Caco-2 (cell line): ENCODE results near the gene SPATA31C2. TPM values are rescaled to one million over a fixed set of nuclear protein-coding genes. Genes with fewer than 3 reads are reported as not detected.

Experiments used
- BruUV-seq: library from RNA; stranded (reverse); fragments of 400-500 nt; replicated peaks from 2 replicates; lab custom pipeline; 2021; lab: Mats Ljungman, UMichigan
- CTCF ChIA-PET: fragments of 300-600 bp; sonication (Branson Sonifier 250); formaldehyde crosslinking; loops from one replicate; lab custom pipeline; 2022; ENCODE audit warnings: antibody characterized with exemption; lab: Charles Lee
- POLR2A ChIA-PET: fragments of 300-600 bp; sonication (Branson Sonifier 250); formaldehyde crosslinking; loops from one replicate; lab custom pipeline; 2022; ENCODE audit warnings: antibody characterized with exemption; lab: Charles Lee
- DNase-seq, 2 experiments: peaks; one replicate each; pipeline versions ENCODE4 v3.0.0 to v3.0.0-alpha.2; 2020 to 2022
- H3K27me3 ChIP-seq: replicated peaks from 2 replicates; pipeline ENCODE4 v1.6.0; 2011; ENCODE audit warnings: low read length; ENCODE audit not compliant: control insufficient read depth, insufficient read depth
- H3K36me3 ChIP-seq: 2 replicates; pipeline ENCODE4 v1.5.1; 2011; ENCODE audit warnings: low read length; ENCODE audit not compliant: control insufficient read depth, insufficient read depth
- H3K4me1 ChIP-seq: fragments of 250-450 bp; sonication (Bioruptor Pico); 2 replicates; pipeline ENCODE4 v1.5.1; 2020; ENCODE audit warnings: mild to moderate bottlenecking
- H3K4me3 ChIP-seq: 2 replicates; pipeline ENCODE4 v1.5.1; 2011; ENCODE audit warnings: low read depth, mild to moderate bottlenecking, control low read depth, low read length
- H3K9me3 ChIP-seq: fragments of 250-450 bp; sonication (Bioruptor Pico); 2 replicates; pipeline ENCODE4 v1.5.1; 2020; ENCODE audit warnings: mild to moderate bottlenecking, moderate library complexity
- H3K27ac Mint-ChIP-seq: one replicate; pipeline ENCODE4 v1.8.0; 2022; ENCODE audit warnings: mixed read lengths; ENCODE audit not compliant: unreplicated experiment
- H3K27me3 Mint-ChIP-seq: one replicate; pipeline ENCODE4 v1.8.0; 2022; ENCODE audit warnings: mixed read lengths; ENCODE audit not compliant: insufficient read depth, unreplicated experiment
- H3K36me3 Mint-ChIP-seq: one replicate; pipeline ENCODE4 v1.8.0; 2022; ENCODE audit warnings: mild to moderate bottlenecking, mixed read lengths; ENCODE audit not compliant: insufficient read depth, unreplicated experiment
- H3K4me1 Mint-ChIP-seq: one replicate; pipeline ENCODE4 v1.8.0; 2022; ENCODE audit warnings: low read depth, mixed read lengths; ENCODE audit not compliant: unreplicated experiment
- H3K4me3 Mint-ChIP-seq: one replicate; pipeline ENCODE4 v1.8.0; 2022; ENCODE audit warnings: mild to moderate bottlenecking, moderate library complexity, mixed read lengths; ENCODE audit not compliant: unreplicated experiment
- H3K9me3 Mint-ChIP-seq: one replicate; pipeline ENCODE4 v1.8.0; 2022; ENCODE audit warnings: mixed read lengths; ENCODE audit not compliant: unreplicated experiment
- CTCF ChIP-seq, 2 experiments: fragments of 200-600 bp in 1 of 2; IDR thresholded peaks; 1 replicate in 1 of 2; 2 replicates in 1 of 2; pipeline versions ENCODE4 v1.5.1 to v1.8.0; 2011 to 2022; ENCODE audit warnings: antibody characterized with exemption in 1 of 2, control low read depth in 1 of 2, inconsistent platforms in 1 of 2, low read depth in 1 of 2, low read length in 1 of 2, mild to moderate bottlenecking in 1 of 2, moderate library complexity in 1 of 2; ENCODE audit not compliant: insufficient read depth in 1 of 2, severe bottlenecking in 1 of 2, unreplicated experiment in 1 of 2
- intact Hi-C: fragments of 100-400 bp; cut with micrococcal nuclease; formaldehyde crosslinking; loops from one replicate; pipeline ENCODE4 v1.10.0; 2022; ENCODE audit not compliant: unreplicated experiment
- total RNA-seq: library from RNA; stranded (reverse); gene quantifications from 2 replicates; pipeline ENCODE4 v1.2.3, GENCODE V29; 2022

SPATA31C2 gene
- total RNA-seq, 1 experiment from 2014 or later = not detected

DNA sequence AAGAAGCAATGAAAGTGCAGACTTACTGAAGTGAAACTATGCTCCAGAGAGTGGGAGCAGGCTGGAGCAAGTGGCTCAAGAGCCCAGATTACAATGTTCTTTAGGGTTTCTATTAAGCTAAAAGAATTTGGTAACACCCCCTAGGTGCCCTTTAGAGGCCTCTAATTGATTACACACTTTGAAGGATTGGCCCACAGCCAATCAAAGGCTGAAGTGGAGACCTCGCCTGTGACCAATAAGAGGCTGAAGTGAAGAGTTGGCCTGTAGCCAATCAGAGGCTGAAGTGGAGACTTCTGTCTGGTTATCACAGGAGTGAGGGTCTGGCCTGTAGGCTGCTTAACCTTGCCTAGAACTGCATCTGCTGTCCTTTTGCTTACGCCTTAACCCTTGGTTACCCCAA is 46.7 kb upstream of the SPATA31C2 start:
- H3K27ac Mint-ChIP-seq = no peak overlapping the region
- intact Hi-C loops = no loop called here
- H3K27me3 ChIP-seq = no peaks in the 10 kb centered on the region
- no peaks in the 10 kb centered on the region for H3K27me3 Mint-ChIP-seq
- H3K9me3 ChIP-seq = no peaks in the 10 kb centered on the region
- H3K4me3 ChIP-seq = no peak overlapping the region
- no TSS peak for BruUV-seq
- no peak for DNase-seq
- no peak overlapping the region for H3K4me3 Mint-ChIP-seq
- no peaks in the 10 kb centered on the region for H3K9me3 Mint-ChIP-seq
- H3K36me3 Mint-ChIP-seq = no peaks in the 10 kb centered on the region
- H3K4me1 Mint-ChIP-seq = peaks cover 5% of the 10 kb centered on the region
- ChIA-PET CTCF (interaction anchor here (0.6 kb wide), 1 partner anchor 71 kb away, joined by 3 read pairs; no protein-coding TSS in a partner anchor), POLR2A (no interaction called here)
- TF ChIP-seq CTCF (IDR thresholded peaks at IDR 0.05; ENCODE audit: insufficient read depth in 1 of 2, low read depth in 1 of 2, low read length in 1 of 2, severe bottlenecking in 1 of 2, unreplicated experiment in 1 of 2) = no peak
- H3K36me3 ChIP-seq = no peaks in the 10 kb centered on the region
- no peaks in the 10 kb centered on the region for H3K4me1 ChIP-seq

DNA sequence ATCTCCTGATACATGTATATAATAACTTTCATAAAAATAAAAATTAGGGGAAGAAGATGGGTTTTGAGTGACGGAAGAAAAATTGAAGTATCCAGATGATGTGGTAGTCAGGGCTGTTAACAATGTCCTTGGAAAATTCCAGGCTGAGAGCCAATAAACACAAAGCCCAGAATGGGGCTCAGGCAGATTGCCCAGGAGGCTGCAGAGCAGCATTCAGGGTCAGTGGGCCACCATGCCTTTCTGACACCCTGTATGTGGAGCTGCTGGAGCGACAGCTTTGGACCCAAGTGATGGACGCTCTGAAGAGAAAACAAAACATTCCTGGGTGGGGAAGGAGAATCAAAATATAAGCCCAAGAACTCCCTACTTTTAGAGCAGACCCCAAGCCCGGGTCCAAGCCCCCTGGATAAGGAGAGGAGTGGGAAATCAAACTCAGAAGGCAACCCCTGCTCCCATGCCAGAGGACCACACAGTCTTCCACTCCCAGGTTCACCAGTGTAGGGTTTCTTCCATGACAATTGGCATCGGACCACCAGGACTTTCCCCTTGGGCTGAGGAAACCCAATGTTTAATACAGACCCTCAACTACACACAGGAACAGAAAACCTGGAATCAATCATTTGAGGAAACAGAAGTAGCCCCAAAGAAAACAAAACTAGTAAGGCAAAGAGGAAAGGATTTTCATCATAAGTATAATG is 45.7 kb upstream of the SPATA31C2 start:
- H3K27me3 Mint-ChIP-seq = no peaks in the 10 kb centered on the region
- Histone ChIP-seq H3K4me3 (no peak overlapping the region), H3K9me3 (no peaks in the 10 kb centered on the region), H3K27me3 (no peaks in the 10 kb centered on the region), H3K36me3 (no peaks in the 10 kb centered on the region), H3K4me1 (no peaks in the 10 kb centered on the region)
- POLR2A ChIA-PET = no interaction called here
- CTCF ChIA-PET = no interaction called here
- no peaks in the 10 kb centered on the region for H3K9me3 Mint-ChIP-seq
- no TSS peak for BruUV-seq
- no peak overlapping the region for H3K4me3 Mint-ChIP-seq
- no peak for TF ChIP-seq CTCF (IDR thresholded peaks at IDR 0.05; ENCODE audit: insufficient read depth in 1 of 2, low read depth in 1 of 2, low read length in 1 of 2, severe bottlenecking in 1 of 2, unreplicated experiment in 1 of 2)
- DNase-seq = no peak
- H3K4me1 Mint-ChIP-seq = peaks cover 5% of the 10 kb centered on the region
- no peaks in the 10 kb centered on the region for H3K36me3 Mint-ChIP-seq
- intact Hi-C loops = no loop called here
- H3K27ac Mint-ChIP-seq = no peak overlapping the region

DNA sequence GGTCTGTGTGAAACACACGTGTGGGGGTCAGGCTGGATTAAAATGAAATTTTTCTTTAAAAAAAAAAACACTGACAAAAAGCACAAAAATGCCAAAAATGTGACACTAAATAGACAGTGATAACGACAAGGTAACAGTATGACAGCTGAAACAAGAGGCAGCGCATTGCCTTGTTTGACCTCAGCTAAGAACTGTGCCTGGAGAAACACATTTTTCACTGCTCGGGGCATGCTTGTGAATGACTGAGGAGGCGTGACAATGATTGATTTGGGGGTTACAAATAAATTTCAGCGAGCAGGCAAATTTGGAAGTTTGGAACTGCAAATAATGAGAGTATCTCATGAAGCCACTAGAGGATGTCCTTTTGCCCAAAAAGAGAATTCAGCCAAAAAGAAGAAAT is 44.2 kb upstream of the SPATA31C2 start:
- Mint-ChIP-seq H3K4me3 (no peak overlapping the region), H3K27me3 (no peaks in the 10 kb centered on the region), H3K4me1 (peaks cover 5% of the 10 kb centered on the region), H3K9me3 (peaks cover 2% of the 10 kb centered on the region), H3K27ac (no peak overlapping the region), H3K36me3 (no peaks in the 10 kb centered on the region)
- TF ChIP-seq CTCF (IDR thresholded peaks at IDR 0.05; ENCODE audit: insufficient read depth in 1 of 2, low read depth in 1 of 2, low read length in 1 of 2, severe bottlenecking in 1 of 2, unreplicated experiment in 1 of 2) = no peak
- no peaks in the 10 kb centered on the region for H3K9me3 ChIP-seq
- CTCF ChIA-PET = no interaction called here
- DNase-seq = no peak
- intact Hi-C loops = no loop called here
- H3K36me3 ChIP-seq = no peaks in the 10 kb centered on the region
- H3K4me1 ChIP-seq = no peaks in the 10 kb centered on the region
- H3K27me3 ChIP-seq = no peaks in the 10 kb centered on the region
- BruUV-seq = no TSS peak
- no peak overlapping the region for H3K4me3 ChIP-seq
- POLR2A ChIA-PET = no interaction called here
